Parathyroid adenoma (tissue), 2 donors: ENCODE measurements around the gene POU5F1.

Experiments used
- H2AFZ ChIP-seq: fragments of 300-600 bp; sonication (generic); one replicate; pipeline ENCODE4 v1.7.0; 2017; ENCODE audit warnings: antibody characterized with exemption, mild to moderate bottlenecking
- H3K27ac ChIP-seq: fragments of 300-600 bp; sonication (generic); one replicate; pipeline ENCODE4 v1.7.0; 2017
- H3K27me3 ChIP-seq: fragments of 300-600 bp; sonication (generic); one replicate; pipeline ENCODE4 v1.7.0; 2017; ENCODE audit warnings: low read length; ENCODE audit not compliant: control insufficient read depth, insufficient read depth
- H3K36me3 ChIP-seq: fragments of 300-600 bp; sonication (generic); one replicate; pipeline ENCODE4 v1.7.0; 2017; ENCODE audit warnings: low read length; ENCODE audit not compliant: control insufficient read depth, insufficient read depth
- H3K4me1 ChIP-seq: fragments of 300-600 bp; sonication (generic); one replicate; pipeline ENCODE4 v1.7.0; 2017; ENCODE audit warnings: control low read depth
- H3K4me2 ChIP-seq: fragments of 300-600 bp; sonication (generic); one replicate; pipeline ENCODE4 v1.7.0; 2017; ENCODE audit warnings: low read length
- H3K4me3 ChIP-seq: fragments of 300-600 bp; sonication (generic); one replicate; pipeline ENCODE4 v1.7.0; 2017; ENCODE audit warnings: low read depth, low read length
- H3K79me2 ChIP-seq: fragments of 300-600 bp; sonication (generic); one replicate; pipeline ENCODE4 v1.7.0; 2017; ENCODE audit warnings: control low read depth
- H3K9ac ChIP-seq: fragments of 300-600 bp; sonication (generic); one replicate; pipeline ENCODE4 v1.7.0; 2017; ENCODE audit warnings: mild to moderate bottlenecking
- H3K9me3 ChIP-seq: fragments of 300-600 bp; sonication (generic); one replicate; pipeline ENCODE4 v1.7.0; 2017; ENCODE audit warnings: low read length; ENCODE audit not compliant: control insufficient read depth
- TF ChIP-seq, protein P1 (sequence below): fragments of 300-600 bp; sonication (generic); IDR thresholded peaks from one replicate; pipeline ENCODE4 v1.7.0; 2017; ENCODE audit warnings: antibody characterized with exemption, mild to moderate bottlenecking
- donor health status: primary hyperparathyroidism.

Gene POU5F1

GRCh38 chr6:31179896-31180295 lies 9.4 kb upstream of the POU5F1 start:
- no peaks in the 10 kb centered on the region for H3K27me3 ChIP-seq
- TF ChIP-seq, protein P1, sequence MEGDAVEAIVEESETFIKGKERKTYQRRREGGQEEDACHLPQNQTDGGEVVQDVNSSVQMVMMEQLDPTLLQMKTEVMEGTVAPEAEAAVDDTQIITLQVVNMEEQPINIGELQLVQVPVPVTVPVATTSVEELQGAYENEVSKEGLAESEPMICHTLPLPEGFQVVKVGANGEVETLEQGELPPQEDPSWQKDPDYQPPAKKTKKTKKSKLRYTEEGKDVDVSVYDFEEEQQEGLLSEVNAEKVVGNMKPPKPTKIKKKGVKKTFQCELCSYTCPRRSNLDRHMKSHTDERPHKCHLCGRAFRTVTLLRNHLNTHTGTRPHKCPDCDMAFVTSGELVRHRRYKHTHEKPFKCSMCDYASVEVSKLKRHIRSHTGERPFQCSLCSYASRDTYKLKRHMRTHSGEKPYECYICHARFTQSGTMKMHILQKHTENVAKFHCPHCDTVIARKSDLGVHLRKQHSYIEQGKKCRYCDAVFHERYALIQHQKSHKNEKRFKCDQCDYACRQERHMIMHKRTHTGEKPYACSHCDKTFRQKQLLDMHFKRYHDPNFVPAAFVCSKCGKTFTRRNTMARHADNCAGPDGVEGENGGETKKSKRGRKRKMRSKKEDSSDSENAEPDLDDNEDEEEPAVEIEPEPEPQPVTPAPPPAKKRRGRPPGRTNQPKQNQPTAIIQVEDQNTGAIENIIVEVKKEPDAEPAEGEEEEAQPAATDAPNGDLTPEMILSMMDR, result no peak
- peak overlapping the region; percentile 36 for H3K27ac ChIP-seq
- H2AFZ ChIP-seq, result peak overlapping the region; percentile 63
- peaks cover 3% of the 10 kb centered on the region for H3K4me1 ChIP-seq
- no peaks in the 10 kb centered on the region for H3K79me2 ChIP-seq
- H3K4me3 ChIP-seq, result no peak overlapping the region
- H3K4me2 ChIP-seq, result no peak overlapping the region
- no peaks in the 10 kb centered on the region for H3K36me3 ChIP-seq
- no peaks in the 10 kb centered on the region for H3K9me3 ChIP-seq
- H3K9ac ChIP-seq, result no peak overlapping the region

DNA sequence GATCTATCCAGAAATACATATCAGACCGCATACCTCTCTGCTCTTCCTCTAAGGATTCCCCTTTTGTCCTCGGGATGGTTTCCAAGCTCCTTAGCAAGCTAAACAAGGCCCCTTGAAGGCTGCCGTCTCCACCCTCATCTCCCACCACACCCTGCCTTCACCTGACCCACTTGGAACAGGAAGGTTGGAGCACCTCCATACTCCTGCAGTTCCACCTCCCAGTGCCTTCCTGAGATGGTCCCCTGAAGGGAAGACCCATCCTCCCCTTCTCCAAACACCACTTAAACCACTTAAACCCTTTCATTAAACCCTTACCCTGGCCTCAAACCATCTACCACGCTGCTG lies 8.5 kb upstream of the POU5F1 start:
- Histone ChIP-seq H3K4me2 (no peak overlapping the region), H3K27ac (no peak overlapping the region), H3K36me3 (no peaks in the 10 kb centered on the region), H3K27me3 (no peaks in the 10 kb centered on the region), H3K4me3 (no peak overlapping the region), H3K4me1 (peaks cover 3% of the 10 kb centered on the region), H2AFZ (no peak overlapping the region), H3K79me2 (no peaks in the 10 kb centered on the region), H3K9me3 (no peaks in the 10 kb centered on the region), H3K9ac (no peak overlapping the region)
- TF ChIP-seq, protein P1, result no peak

DNA sequence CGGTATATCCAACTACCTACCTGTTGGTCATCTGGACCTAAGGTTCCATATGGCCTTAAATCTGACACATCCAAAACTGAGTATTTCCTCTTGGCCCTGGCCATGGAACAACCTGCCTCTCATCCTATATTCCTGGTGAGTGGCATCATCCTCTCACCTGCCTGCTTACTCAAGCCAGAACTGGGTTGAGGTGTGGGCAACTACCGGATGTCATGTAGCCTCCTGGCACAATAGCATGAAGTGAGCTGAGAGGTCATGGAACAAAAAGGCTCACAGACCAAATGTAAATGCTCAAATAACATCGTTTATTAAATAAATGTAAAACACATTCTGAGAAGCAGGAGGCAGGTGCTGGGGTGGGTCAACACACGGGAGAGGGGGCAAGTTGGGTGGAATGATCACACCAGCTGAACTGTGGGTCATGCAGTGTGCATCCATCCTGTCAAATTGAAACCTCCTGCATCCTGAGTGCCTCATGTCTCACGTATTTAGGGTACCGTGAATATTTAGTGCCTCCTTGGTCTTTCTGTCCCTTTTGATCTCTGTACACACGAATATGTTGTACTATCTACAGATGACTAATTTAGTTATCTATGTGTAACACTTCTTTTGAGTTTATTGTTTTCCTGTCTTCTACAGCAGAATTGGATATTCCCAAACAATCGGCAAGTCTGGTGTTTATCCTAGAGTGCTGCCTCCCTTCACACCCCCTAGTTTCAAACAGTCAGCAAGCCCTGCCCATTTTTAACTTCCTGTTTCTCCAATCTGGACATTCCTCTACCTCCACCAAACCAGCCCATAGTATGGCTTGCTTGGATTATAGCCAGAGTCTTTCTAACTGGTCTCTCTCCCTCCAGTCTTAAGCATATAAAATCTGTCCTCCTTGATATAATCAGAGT lies 7.9 kb upstream of the POU5F1 start:
- no peak overlapping the region for H2AFZ ChIP-seq
- H3K36me3 ChIP-seq, result no peaks in the 10 kb centered on the region
- no peaks in the 10 kb centered on the region for H3K9me3 ChIP-seq
- H3K4me3 ChIP-seq, result no peak overlapping the region
- H3K27ac ChIP-seq, result no peak overlapping the region
- H3K4me2 ChIP-seq, result no peak overlapping the region
- H3K4me1 ChIP-seq, result peaks cover 3% of the 10 kb centered on the region
- H3K9ac ChIP-seq, result no peak overlapping the region
- TF ChIP-seq, protein P1, result no peak
- H3K79me2 ChIP-seq, result no peaks in the 10 kb centered on the region
- no peaks in the 10 kb centered on the region for H3K27me3 ChIP-seq

DNA sequence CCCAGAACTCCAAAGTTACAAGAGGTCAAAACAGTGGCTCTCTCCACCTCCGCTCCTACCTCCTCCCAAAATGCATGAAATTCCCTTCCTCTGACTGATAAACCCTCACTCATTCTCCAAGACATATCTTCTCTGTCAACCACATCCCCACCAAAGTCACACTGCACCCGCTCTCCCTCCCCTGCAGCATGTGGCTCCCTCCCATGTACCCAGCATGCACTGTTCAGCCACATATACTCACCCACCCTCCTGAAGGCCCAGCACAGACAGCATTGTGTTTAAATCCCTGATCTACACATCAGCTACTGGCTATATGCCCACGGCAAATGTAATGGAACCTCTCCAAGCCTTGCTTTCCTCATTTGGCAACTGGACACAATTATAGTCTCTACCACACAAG lies 5.5 kb upstream of the POU5F1 start:
- Histone ChIP-seq H3K27ac (no peak overlapping the region), H3K36me3 (no peaks in the 10 kb centered on the region), H3K9ac (no peak overlapping the region), H3K79me2 (no peaks in the 10 kb centered on the region), H2AFZ (no peak overlapping the region), H3K4me3 (no peak overlapping the region), H3K4me1 (peaks cover 3% of the 10 kb centered on the region), H3K9me3 (no peaks in the 10 kb centered on the region), H3K27me3 (no peaks in the 10 kb centered on the region), H3K4me2 (no peak overlapping the region)
- TF ChIP-seq, protein P1, result no peak

DNA sequence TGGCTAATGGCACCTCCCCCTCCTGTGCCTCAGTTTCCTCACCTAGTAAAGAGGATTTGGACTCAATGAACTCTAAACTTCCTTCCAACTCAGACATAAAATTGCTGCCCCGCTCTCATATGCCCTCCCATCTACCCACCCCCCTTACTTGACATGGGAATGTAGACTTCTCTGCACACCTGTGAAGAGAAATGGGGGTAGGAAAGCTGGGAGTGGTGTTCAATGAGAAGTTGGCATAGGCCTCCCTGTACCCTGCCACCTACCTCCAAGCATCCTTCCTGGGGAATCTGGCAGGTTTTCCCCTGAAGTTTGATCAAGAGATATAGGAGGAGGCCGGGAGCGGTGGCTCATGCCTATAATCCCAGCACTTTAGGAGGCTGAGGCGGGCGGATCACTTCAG lies 3.9 kb upstream of the POU5F1 start:
- Histone ChIP-seq H3K27me3 (no peaks in the 10 kb centered on the region), H3K9me3 (no peaks in the 10 kb centered on the region), H2AFZ (no peak overlapping the region), H3K36me3 (no peaks in the 10 kb centered on the region), H3K79me2 (no peaks in the 10 kb centered on the region), H3K9ac (no peak overlapping the region), H3K27ac (no peak overlapping the region), H3K4me3 (no peak overlapping the region), H3K4me1 (peaks cover 3% of the 10 kb centered on the region), H3K4me2 (no peak overlapping the region)
- TF ChIP-seq, protein P1, result no peak
